HepG2 (cell line): ENCODE results near the gene GTF2I. TPM values are rescaled to one million over a fixed set of nuclear protein-coding genes. Genes with fewer than 3 reads are reported as not detected.

Experiments used
- ATF1 ChIP-seq: IDR thresholded peaks from 2 replicates; pipeline ENCODE4 v1.6.1; 2016; ENCODE audit warnings: mild to moderate bottlenecking, control low read depth
- FOXJ3 ChIP-seq: sonication (generic); formaldehyde crosslinking; IDR thresholded peaks from 2 replicates; pipeline ENCODE4 v1.4.0; 2020; ENCODE audit warnings: missing genetic modification reagents, mild to moderate bottlenecking, borderline replicate concordance
- HCFC1 ChIP-seq: fragments of 150-350 bp; IDR thresholded peaks from 2 replicates; pipeline ENCODE4 v1.6.1; 2014; ENCODE audit warnings: low read depth, low read length
- HHEX ChIP-seq: IDR thresholded peaks from 2 replicates; pipeline ENCODE4 v1.6.1; 2016; ENCODE audit warnings: control low read depth
- HNF1A ChIP-seq, 2 experiments: sonication (generic) in 1 of 2; formaldehyde crosslinking in 1 of 2; IDR thresholded peaks; 2 replicates each; pipeline versions ENCODE4 v1.4.0 to v1.6.1; 2016 to 2020; ENCODE audit warnings: borderline replicate concordance in 1 of 2, low read depth in 1 of 2, mild to moderate bottlenecking in 1 of 2, missing genetic modification reagents in 1 of 2
- NFE2L2 ChIP-seq: fragments of 150-350 bp; IDR thresholded peaks from 2 replicates; pipeline ENCODE4 v1.6.1; 2014; ENCODE audit warnings: low read length
- NPAS2 ChIP-seq: sonication (generic); formaldehyde crosslinking; IDR thresholded peaks from 2 replicates; pipeline ENCODE4 v1.8.0; 2022; ENCODE audit warnings: mild to moderate bottlenecking, missing genetic modification reagents, borderline replicate concordance
- SIX4 ChIP-seq: sonication (generic); formaldehyde crosslinking; IDR thresholded peaks from 2 replicates; pipeline ENCODE4 v1.4.0; 2020; ENCODE audit warnings: missing genetic modification reagents
- SMARCE1 ChIP-seq: fragments of 450-650 bp; IDR thresholded peaks from 2 replicates; pipeline ENCODE4 v1.6.1; 2017; ENCODE audit warnings: borderline replicate concordance
- SNAPC4 ChIP-seq: sonication (generic); formaldehyde crosslinking; IDR thresholded peaks from 2 replicates; pipeline ENCODE4 v1.4.0; 2020; ENCODE audit warnings: mild to moderate bottlenecking, missing genetic modification reagents
- SOX5 ChIP-seq: IDR thresholded peaks from 2 replicates; pipeline ENCODE4 v1.6.1; 2016; ENCODE audit warnings: borderline replicate concordance
- SRSF4 ChIP-seq: fragments of 200-400 bp; formaldehyde crosslinking; IDR thresholded peaks from one replicate; pipeline ENCODE4 v1.6.1; 2018; ENCODE audit warnings: mild to moderate bottlenecking, low read depth, low read length, moderate library complexity; ENCODE audit not compliant: poor library complexity, severe bottlenecking
- TGIF2 ChIP-seq: IDR thresholded peaks from 2 replicates; pipeline ENCODE4 v1.6.1; 2016; ENCODE audit warnings: control low read depth, missing compliant biosample characterization
- WIZ ChIP-seq: sonication (generic); formaldehyde crosslinking; IDR thresholded peaks from 2 replicates; pipeline ENCODE4 v1.5.1; 2020; ENCODE audit warnings: mild to moderate bottlenecking, missing genetic modification reagents
- ZMAT3 ChIP-seq: sonication (generic); formaldehyde crosslinking; conservative IDR thresholded peaks from 2 replicates; pipeline ENCODE4 v1.7.0; 2021; ENCODE audit warnings: missing genetic modification reagents
- polyA plus RNA-seq, 8 experiments: library from polyadenylated mRNA; depleted of rRNA in 3 of 8; stranded (reverse) in 7 of 8; unstranded in 1 of 8; fragments of >200 nt; fragmentation: Illumina TruSeq in 4 of 8; extraction: Trizol in 4 of 8; gene quantifications; 2 replicates each; pipeline versions ENCODE4 v1.2.1 to v1.2.3, GENCODE V29; 2011 to 2016; ENCODE audit warnings: low read depth in 4 of 8, missing spikeins in 1 of 8, mixed read lengths in 1 of 8; ENCODE audit not compliant: insufficient read depth in 1 of 8
- total RNA-seq, 5 experiments: library from RNA; depleted of rRNA; stranded (reverse); fragments of >200 nt; fragmentation: Illumina TruSeq; extraction: Trizol; gene quantifications; 2 replicates each; pipeline ENCODE4 v1.2.3, GENCODE V29; 2016; ENCODE audit warnings: low read depth in 1 of 5
- TF ChIP-seq, protein P1 (sequence below): IDR thresholded peaks from 2 replicates; pipeline ENCODE4 v1.4.0; 2020; ENCODE audit warnings: mild to moderate bottlenecking, missing genetic modification reagents
- TF ChIP-seq, protein P2 (sequence below): sonication (generic); formaldehyde crosslinking; IDR thresholded peaks from 2 replicates; pipeline ENCODE4 v1.8.0; 2023; ENCODE audit warnings: mild to moderate bottlenecking, missing genetic modification reagents

Gene GTF2I
- total and polyA plus RNA-seq, 2 of the 13 experiments (the other 11 are each of a cell fraction or from before 2014, with no cell fraction given): 74.6 to 125 TPM

- TF ChIP-seq SNAPC4 (CRISPR knock-in tag): no peak
- TF ChIP-seq SMARCE1: no peak
- TF ChIP-seq ZMAT3 (CRISPR knock-in tag): no peak
- TF ChIP-seq HCFC1: no peak
- no peak for TF ChIP-seq SRSF4
- TF ChIP-seq FOXJ3 (CRISPR knock-in tag): no peak
- TF ChIP-seq HNF1A (IDR thresholded peaks at IDR 0.05; ENCODE audit: low read depth): no peak
- no peak for TF ChIP-seq HNF1A (CRISPR knock-in tag; IDR thresholded peaks at IDR 0.05; ENCODE audit: borderline replicate concordance)
- TF ChIP-seq, protein P1, sequence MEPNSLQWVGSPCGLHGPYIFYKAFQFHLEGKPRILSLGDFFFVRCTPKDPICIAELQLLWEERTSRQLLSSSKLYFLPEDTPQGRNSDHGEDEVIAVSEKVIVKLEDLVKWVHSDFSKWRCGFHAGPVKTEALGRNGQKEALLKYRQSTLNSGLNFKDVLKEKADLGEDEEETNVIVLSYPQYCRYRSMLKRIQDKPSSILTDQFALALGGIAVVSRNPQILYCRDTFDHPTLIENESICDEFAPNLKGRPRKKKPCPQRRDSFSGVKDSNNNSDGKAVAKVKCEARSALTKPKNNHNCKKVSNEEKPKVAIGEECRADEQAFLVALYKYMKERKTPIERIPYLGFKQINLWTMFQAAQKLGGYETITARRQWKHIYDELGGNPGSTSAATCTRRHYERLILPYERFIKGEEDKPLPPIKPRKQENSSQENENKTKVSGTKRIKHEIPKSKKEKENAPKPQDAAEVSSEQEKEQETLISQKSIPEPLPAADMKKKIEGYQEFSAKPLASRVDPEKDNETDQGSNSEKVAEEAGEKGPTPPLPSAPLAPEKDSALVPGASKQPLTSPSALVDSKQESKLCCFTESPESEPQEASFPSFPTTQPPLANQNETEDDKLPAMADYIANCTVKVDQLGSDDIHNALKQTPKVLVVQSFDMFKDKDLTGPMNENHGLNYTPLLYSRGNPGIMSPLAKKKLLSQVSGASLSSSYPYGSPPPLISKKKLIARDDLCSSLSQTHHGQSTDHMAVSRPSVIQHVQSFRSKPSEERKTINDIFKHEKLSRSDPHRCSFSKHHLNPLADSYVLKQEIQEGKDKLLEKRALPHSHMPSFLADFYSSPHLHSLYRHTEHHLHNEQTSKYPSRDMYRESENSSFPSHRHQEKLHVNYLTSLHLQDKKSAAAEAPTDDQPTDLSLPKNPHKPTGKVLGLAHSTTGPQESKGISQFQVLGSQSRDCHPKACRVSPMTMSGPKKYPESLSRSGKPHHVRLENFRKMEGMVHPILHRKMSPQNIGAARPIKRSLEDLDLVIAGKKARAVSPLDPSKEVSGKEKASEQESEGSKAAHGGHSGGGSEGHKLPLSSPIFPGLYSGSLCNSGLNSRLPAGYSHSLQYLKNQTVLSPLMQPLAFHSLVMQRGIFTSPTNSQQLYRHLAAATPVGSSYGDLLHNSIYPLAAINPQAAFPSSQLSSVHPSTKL: peak; percentile 41; the same call in 1 of the 2 replicates
- no peak for TF ChIP-seq ATF1 (CRISPR knock-in tag)
- TF ChIP-seq NFE2L2: no peak
- TF ChIP-seq NPAS2: no peak
- TF ChIP-seq SOX5 (CRISPR knock-in tag): 0 out of 2 replicates have a peak, but pooled peaks have one; percentile 14
- TF ChIP-seq, protein P2, sequence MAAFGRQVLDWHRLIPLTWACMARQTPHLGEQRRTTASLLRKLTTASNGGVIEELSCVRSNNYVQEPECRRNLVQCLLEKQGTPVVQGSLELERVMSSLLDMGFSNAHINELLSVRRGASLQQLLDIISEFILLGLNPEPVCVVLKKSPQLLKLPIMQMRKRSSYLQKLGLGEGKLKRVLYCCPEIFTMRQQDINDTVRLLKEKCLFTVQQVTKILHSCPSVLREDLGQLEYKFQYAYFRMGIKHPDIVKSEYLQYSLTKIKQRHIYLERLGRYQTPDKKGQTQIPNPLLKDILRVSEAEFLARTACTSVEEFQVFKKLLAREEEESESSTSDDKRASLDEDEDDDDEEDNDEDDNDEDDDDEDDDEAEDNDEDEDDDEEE (CRISPR knock-in tag): no peak
- TF ChIP-seq WIZ (CRISPR knock-in tag): no peak
- TF ChIP-seq SIX4 (CRISPR knock-in tag): peak; percentile 22; the same call in 1 of the 2 replicates
- no peak for TF ChIP-seq TGIF2 (CRISPR knock-in tag)
- TF ChIP-seq HHEX (CRISPR knock-in tag): no peak
Observed at GRCh38 chr7:74655324-74655723, 2.2 kb upstream of the GTF2I start (continued).
